Measurements from ENCODE around the gene EXOC4.

Gene EXOC4

DNA sequence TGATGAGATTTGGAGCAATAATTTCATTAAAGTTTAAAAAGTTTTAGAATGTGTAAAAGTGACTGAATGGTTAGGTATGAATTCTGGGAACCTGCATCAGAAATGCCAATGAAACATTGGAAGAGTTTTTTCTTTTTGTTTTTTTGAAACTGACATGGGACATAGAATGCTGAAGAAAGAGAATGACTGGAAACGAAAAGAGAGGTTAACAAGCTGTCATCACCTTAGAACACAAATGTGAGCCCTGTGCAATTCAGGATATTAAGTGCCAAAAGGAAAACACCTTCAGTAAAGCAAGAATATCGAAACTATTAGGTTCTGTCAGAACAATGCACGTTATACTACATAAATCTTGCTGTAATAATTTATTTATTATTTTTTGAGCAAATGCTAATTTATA lies 12.6 kb upstream of the EXOC4 start:
- H3K4me3 ChIP-seq (ENCODE audit: extremely low read depth, insufficient read depth, low read length, poor library complexity, severe bottlenecking) = no peak overlapping the region
- H3K9me3 ChIP-seq (ENCODE audit: control insufficient read depth, low read length) = no peaks in the 10 kb centered on the region
- H3K36me3 ChIP-seq (ENCODE audit: control insufficient read depth, insufficient read depth, low read length) = no peaks in the 10 kb centered on the region
- 80 to 100% methylated on average over 1 of the region's 3 CpGs for WGBS, 2 experiments (ENCODE audit: insufficient coverage in 2 of 2)
- H3K27ac ChIP-seq (ENCODE audit: low read depth, low read length, severe bottlenecking) = no peak overlapping the region
- no peaks in the 10 kb centered on the region for H3K4me1 ChIP-seq (ENCODE audit: control insufficient read depth, insufficient read depth, low read length, poor library complexity, severe bottlenecking)

DNA sequence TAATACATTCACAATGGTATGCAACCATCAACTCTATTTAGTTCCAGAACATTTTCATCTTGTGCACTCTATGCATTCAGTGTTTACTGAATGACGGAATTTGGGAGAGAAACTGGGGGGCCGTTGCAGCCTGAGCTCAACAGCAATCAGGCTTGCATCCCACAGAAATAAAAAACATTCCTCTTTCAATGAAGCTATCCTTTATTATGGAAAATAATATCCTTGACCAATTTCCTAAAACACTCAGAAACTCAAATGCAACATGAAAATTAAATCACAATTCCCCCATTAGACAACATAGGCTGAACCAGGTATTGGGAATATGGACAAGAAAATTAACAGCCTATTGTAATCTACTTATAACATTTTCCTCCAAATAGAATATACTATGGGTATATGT lies 6.3 kb upstream of the EXOC4 start:
- Histone ChIP-seq H3K4me3 (ENCODE audit: extremely low read depth, insufficient read depth, low read length, poor library complexity, severe bottlenecking) (no peak overlapping the region), H3K9me3 (ENCODE audit: control insufficient read depth, low read length) (no peaks in the 10 kb centered on the region), H3K36me3 (ENCODE audit: control insufficient read depth, insufficient read depth, low read length) (no peaks in the 10 kb centered on the region), H3K4me1 (ENCODE audit: control insufficient read depth, insufficient read depth, low read length, poor library complexity, severe bottlenecking) (no peaks in the 10 kb centered on the region), H3K27ac (ENCODE audit: low read depth, low read length, severe bottlenecking) (no peak overlapping the region)
- WGBS, 2 experiments (ENCODE audit: insufficient coverage in 2 of 2) = 80% methylated on average over 1 of the region's 2 CpGs; no CpG with 5 or more reads in 1 of the 2 experiments

DNA sequence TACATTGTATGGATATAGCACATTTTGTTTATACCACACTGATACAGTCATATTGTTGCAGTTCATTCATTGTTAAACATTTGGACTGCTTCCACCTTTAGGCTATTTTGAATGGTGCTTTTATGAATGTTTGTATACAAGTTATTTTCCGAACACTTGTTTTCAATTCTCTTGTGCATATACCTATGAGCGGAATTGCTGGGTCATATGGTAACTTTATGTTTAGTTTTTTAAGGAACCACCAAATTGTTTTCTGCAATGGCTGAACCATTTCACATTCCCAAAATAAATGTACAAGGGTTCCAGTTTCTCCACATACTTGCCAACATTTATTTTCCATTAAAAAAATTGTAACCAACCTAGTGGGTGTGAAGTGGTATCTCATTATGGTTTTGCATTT lies 4.0 kb upstream of the EXOC4 start:
- Histone ChIP-seq H3K4me1 (ENCODE audit: control insufficient read depth, insufficient read depth, low read length, poor library complexity, severe bottlenecking) (no peaks in the 10 kb centered on the region), H3K4me3 (ENCODE audit: extremely low read depth, insufficient read depth, low read length, poor library complexity, severe bottlenecking) (no peak overlapping the region), H3K36me3 (ENCODE audit: control insufficient read depth, insufficient read depth, low read length) (no peaks in the 10 kb centered on the region), H3K27ac (ENCODE audit: low read depth, low read length, severe bottlenecking) (no peak overlapping the region), H3K9me3 (ENCODE audit: control insufficient read depth, low read length) (no peaks in the 10 kb centered on the region)
- no CpG with 5 or more reads among the region's 2 CpGs for WGBS, 2 experiments (ENCODE audit: insufficient coverage in 2 of 2)

DNA sequence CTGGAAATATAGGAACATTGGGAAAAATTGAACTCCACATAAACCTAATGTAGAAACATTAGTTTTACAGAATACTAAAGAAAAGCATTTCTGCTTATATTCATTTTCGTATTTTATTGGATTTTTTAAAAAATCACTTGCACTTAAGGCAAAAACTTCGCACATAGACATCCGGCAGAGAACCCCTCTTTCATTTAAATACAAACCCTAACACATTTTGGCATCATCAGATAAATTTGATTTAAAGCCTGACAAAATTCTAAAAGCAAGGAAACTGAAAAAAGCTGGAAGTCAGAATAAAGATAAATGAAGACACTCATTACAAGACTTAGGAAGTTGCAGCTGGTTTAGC lies 396 bp upstream of the EXOC4 start:
- Histone ChIP-seq H3K4me3 (ENCODE audit: extremely low read depth, insufficient read depth, low read length, poor library complexity, severe bottlenecking) (peak overlapping the region; percentile 97), H3K4me1 (ENCODE audit: control insufficient read depth, insufficient read depth, low read length, poor library complexity, severe bottlenecking) (no peaks in the 10 kb centered on the region), H3K27ac (ENCODE audit: low read depth, low read length, severe bottlenecking) (no peak overlapping the region), H3K9me3 (ENCODE audit: control insufficient read depth, low read length) (no peaks in the 10 kb centered on the region), H3K36me3 (ENCODE audit: control insufficient read depth, insufficient read depth, low read length) (peaks cover 9% of the 10 kb centered on the region)
- no CpG with 5 or more reads among the region's 3 CpGs for WGBS, 2 experiments (ENCODE audit: insufficient coverage in 2 of 2)

DNA sequence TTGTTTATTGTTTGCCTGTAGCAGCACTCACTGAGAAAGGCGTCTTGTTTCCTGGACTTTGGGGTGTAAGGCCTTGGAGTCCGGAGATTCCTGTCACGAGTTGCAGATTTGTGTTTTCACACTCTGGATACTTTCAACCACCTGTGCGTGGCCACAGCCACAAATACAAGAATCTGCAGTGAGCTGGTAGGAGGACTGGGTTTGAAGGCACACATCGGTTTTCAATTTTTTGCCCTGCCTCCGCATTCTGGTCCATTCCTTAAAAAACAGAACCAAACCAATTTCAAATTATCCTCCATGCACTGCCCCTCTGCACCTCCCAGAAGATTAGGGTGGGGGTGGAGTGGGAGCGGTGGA lies 619 bp downstream of the EXOC4 start:
- WGBS, 2 experiments (ENCODE audit: insufficient coverage in 2 of 2) = 0% methylated on average over 3 of the region's 7 CpGs; no CpG with 5 or more reads in 1 of the 2 experiments
- Histone ChIP-seq H3K4me3 (ENCODE audit: extremely low read depth, insufficient read depth, low read length, poor library complexity, severe bottlenecking) (peak overlapping the region; percentile 97), H3K27ac (ENCODE audit: low read depth, low read length, severe bottlenecking) (no peak overlapping the region)

DNA sequence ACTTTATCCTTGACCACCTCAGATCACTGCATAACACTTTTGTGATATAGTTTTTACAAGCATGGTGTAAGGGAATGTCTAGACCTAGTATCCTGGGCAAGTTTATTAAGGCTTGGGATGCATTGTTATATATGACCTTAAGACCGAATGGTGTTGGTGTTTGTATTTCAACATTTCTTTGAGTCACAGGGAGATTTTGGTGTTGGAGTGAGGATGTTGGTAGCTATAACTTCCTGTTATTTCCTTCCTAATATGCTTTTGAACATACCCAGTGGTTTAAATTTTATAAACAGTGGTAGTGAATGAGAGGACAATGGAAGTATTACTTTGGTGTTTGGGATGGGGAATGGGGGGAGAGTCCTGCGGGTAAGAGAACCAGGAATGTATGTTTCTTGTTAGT lies 2.6 kb downstream of the EXOC4 start:
- no peak overlapping the region for H3K27ac ChIP-seq (ENCODE audit: low read depth, low read length, severe bottlenecking)
- no peaks in the 10 kb centered on the region for H3K9me3 ChIP-seq (ENCODE audit: control insufficient read depth, low read length)
- no peaks in the 10 kb centered on the region for H3K4me1 ChIP-seq (ENCODE audit: control insufficient read depth, insufficient read depth, low read length, poor library complexity, severe bottlenecking)
- 89% methylated on average over 2 of the region's 2 CpGs; no CpG with 5 or more reads in 1 of the 2 experiments for WGBS, 2 experiments (ENCODE audit: insufficient coverage in 2 of 2)
- no peak overlapping the region for H3K4me3 ChIP-seq (ENCODE audit: extremely low read depth, insufficient read depth, low read length, poor library complexity, severe bottlenecking)
- peaks cover 9% of the 10 kb centered on the region for H3K36me3 ChIP-seq (ENCODE audit: control insufficient read depth, insufficient read depth, low read length)

More for the DNA sequence above, 619 bp downstream of the EXOC4 start:
- peaks cover 9% of the 10 kb centered on the region for H3K36me3 ChIP-seq (ENCODE audit: control insufficient read depth, insufficient read depth, low read length)
- H3K9me3 ChIP-seq (ENCODE audit: control insufficient read depth, low read length) = no peaks in the 10 kb centered on the region
- H3K4me1 ChIP-seq (ENCODE audit: control insufficient read depth, insufficient read depth, low read length, poor library complexity, severe bottlenecking) = no peaks in the 10 kb centered on the region

DNA sequence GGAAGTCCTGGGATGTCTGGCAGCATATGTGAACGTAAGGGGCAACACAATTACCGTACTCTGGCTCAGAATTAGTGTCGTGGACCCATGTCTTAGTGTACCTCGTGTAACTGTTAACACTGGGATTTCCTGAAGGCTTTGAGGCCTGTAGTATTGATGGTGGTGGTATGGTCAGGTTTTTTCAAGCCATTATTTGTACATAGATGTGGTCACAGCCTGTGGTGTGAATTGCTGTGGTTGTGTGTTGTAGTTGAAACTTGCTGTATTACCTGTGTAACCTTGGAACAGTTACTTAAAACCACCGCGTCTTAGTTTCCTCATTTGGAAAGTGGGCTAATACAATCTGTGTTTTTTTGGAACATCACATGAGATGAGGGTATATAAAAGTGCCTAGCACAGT lies 5.3 kb downstream of the EXOC4 start:
- H3K27ac ChIP-seq (ENCODE audit: low read depth, low read length, severe bottlenecking) = no peak overlapping the region
- no peaks in the 10 kb centered on the region for H3K4me1 ChIP-seq (ENCODE audit: control insufficient read depth, insufficient read depth, low read length, poor library complexity, severe bottlenecking)
- peaks cover 9% of the 10 kb centered on the region for H3K36me3 ChIP-seq (ENCODE audit: control insufficient read depth, insufficient read depth, low read length)
- H3K9me3 ChIP-seq (ENCODE audit: control insufficient read depth, low read length) = no peaks in the 10 kb centered on the region
- WGBS, 2 experiments (ENCODE audit: insufficient coverage in 2 of 2) = 92 to 98% methylated on average over 4 to 6 of the region's 6 CpGs
- H3K4me3 ChIP-seq (ENCODE audit: extremely low read depth, insufficient read depth, low read length, poor library complexity, severe bottlenecking) = no peak overlapping the region

DNA sequence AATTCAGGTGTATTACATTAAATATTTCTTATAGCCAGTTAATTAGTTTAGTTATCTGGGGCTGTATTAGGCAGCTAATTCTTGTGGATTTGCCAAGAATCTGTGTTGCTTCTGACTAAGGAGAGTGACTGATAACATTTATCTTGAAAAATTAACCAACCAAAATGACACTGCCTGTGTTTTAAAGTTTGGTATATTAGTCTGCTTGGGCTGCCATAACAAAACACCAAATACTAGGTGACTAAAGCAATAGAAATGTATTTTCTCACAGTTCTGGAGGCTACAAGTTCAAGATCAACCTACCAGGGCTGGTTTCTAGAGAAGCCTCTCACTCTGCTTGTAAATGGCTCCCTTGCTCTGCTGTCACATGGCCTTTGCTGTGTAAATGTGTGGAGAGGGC lies 12.9 kb downstream of the EXOC4 start:
- no peak overlapping the region for H3K27ac ChIP-seq (ENCODE audit: low read depth, low read length, severe bottlenecking)
- no peaks in the 10 kb centered on the region for H3K9me3 ChIP-seq (ENCODE audit: control insufficient read depth, low read length)
- no peaks in the 10 kb centered on the region for H3K36me3 ChIP-seq (ENCODE audit: control insufficient read depth, insufficient read depth, low read length)
- no peaks in the 10 kb centered on the region for H3K4me1 ChIP-seq (ENCODE audit: control insufficient read depth, insufficient read depth, low read length, poor library complexity, severe bottlenecking)
- no peak overlapping the region for H3K4me3 ChIP-seq (ENCODE audit: extremely low read depth, insufficient read depth, low read length, poor library complexity, severe bottlenecking)

DNA sequence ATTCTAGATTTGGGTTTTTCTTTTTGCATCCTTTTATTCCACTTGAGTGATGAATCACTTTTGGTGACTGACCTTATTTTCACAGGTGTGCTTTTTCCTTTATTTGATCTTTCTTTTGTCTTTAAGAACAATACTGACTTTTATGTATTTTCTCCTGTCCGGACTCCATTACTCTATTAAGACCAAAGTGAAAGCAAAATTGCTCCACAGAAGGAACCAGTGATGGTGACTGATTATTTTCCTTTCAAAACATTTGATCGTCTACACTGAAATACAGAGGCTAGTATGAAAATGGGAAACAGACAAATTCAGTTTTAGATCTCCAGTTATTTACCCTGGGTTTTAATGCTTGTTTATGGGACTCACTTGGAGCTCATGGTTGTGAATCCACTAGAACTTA lies 15.5 kb downstream of the EXOC4 start:
- H3K36me3 ChIP-seq (ENCODE audit: control insufficient read depth, insufficient read depth, low read length) = no peaks in the 10 kb centered on the region
- no peaks in the 10 kb centered on the region for H3K4me1 ChIP-seq (ENCODE audit: control insufficient read depth, insufficient read depth, low read length, poor library complexity, severe bottlenecking)
- no peaks in the 10 kb centered on the region for H3K9me3 ChIP-seq (ENCODE audit: control insufficient read depth, low read length)
- WGBS, 2 experiments (ENCODE audit: insufficient coverage in 2 of 2) = 100% methylated on average over 1 of the region's 2 CpGs; no CpG with 5 or more reads in 1 of the 2 experiments
- no peak overlapping the region for H3K4me3 ChIP-seq (ENCODE audit: extremely low read depth, insufficient read depth, low read length, poor library complexity, severe bottlenecking)
- H3K27ac ChIP-seq (ENCODE audit: low read depth, low read length, severe bottlenecking) = no peak overlapping the region

DNA sequence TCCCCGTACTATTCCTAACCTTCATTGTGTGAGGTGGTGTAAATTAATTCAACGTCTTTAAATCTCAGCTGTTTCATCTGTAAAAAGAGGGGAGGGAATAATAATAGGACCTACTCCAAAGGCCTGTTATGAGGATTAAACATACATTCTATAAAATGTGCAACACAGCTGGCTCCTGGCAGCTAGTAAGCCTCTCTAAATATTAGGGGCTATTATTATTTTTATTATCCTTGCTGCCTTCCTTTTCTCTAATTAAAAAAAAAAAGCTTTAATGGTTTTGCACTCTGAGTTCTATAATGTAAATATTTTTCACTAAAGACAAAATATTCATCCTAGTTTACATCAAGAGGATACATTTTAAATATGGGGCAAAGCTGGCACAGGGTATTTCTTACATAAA lies 19.5 kb downstream of the EXOC4 start:
- no CpG with 5 or more reads among the region's 2 CpGs for WGBS, 2 experiments (ENCODE audit: insufficient coverage in 2 of 2)
- Histone ChIP-seq H3K36me3 (ENCODE audit: control insufficient read depth, insufficient read depth, low read length) (peaks cover 24% of the 10 kb centered on the region), H3K9me3 (ENCODE audit: control insufficient read depth, low read length) (no peaks in the 10 kb centered on the region), H3K27ac (ENCODE audit: low read depth, low read length, severe bottlenecking) (no peak overlapping the region), H3K4me1 (ENCODE audit: control insufficient read depth, insufficient read depth, low read length, poor library complexity, severe bottlenecking) (no peaks in the 10 kb centered on the region), H3K4me3 (ENCODE audit: extremely low read depth, insufficient read depth, low read length, poor library complexity, severe bottlenecking) (no peak overlapping the region)

DNA sequence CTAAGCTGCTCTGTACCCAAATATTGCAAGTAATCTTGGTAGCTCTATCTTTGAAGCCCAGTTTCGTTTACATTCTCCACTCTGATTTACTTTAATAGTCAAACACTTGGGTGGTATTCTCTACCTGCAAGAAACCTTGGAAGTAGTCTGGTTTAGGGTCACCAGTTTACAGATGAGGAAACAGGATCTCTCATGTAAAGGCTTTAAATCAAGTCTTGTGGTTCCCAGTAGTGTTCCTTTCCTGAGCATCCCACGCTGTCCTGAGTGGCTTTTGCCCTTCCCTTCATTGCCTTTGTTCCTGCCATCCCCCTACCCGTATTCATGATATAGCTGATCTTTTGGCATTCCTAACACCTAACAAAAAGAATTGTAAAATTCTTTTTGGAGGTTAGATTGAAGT lies 20.3 kb downstream of the EXOC4 start:
- H3K9me3 ChIP-seq (ENCODE audit: control insufficient read depth, low read length) = no peaks in the 10 kb centered on the region
- 71 to 100% methylated on average over 1 of the region's 3 CpGs for WGBS, 2 experiments (ENCODE audit: insufficient coverage in 2 of 2)
- no peak overlapping the region for H3K27ac ChIP-seq (ENCODE audit: low read depth, low read length, severe bottlenecking)
- no peaks in the 10 kb centered on the region for H3K4me1 ChIP-seq (ENCODE audit: control insufficient read depth, insufficient read depth, low read length, poor library complexity, severe bottlenecking)
- H3K36me3 ChIP-seq (ENCODE audit: control insufficient read depth, insufficient read depth, low read length) = peaks cover 26% of the 10 kb centered on the region
- no peak overlapping the region for H3K4me3 ChIP-seq (ENCODE audit: extremely low read depth, insufficient read depth, low read length, poor library complexity, severe bottlenecking)

DNA sequence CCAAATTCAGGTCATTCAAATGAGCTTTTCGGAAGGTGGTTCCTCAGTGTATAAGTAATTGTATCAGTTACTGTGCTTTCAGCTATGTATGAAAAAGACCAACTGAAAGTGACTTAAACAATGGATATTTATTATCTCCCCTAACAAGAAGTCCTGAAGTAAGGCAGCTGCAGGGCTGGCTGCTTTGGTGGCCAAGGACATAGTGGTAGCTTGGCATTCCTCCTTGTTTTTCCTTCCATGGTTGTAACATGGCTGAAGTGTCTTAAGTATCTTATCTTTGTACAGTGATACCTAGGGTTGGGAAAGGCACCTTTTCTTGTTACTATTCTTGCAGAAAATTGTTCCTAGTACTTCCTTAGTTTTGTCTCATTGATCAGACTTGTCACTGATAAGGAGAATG lies 21.4 kb downstream of the EXOC4 start:
- no CpG with 5 or more reads among the region's 1 CpG for WGBS, 2 experiments (ENCODE audit: insufficient coverage in 2 of 2)
- no peak overlapping the region for H3K4me3 ChIP-seq (ENCODE audit: extremely low read depth, insufficient read depth, low read length, poor library complexity, severe bottlenecking)
- no peak overlapping the region for H3K27ac ChIP-seq (ENCODE audit: low read depth, low read length, severe bottlenecking)
- no peaks in the 10 kb centered on the region for H3K9me3 ChIP-seq (ENCODE audit: control insufficient read depth, low read length)
- no peaks in the 10 kb centered on the region for H3K4me1 ChIP-seq (ENCODE audit: control insufficient read depth, insufficient read depth, low read length, poor library complexity, severe bottlenecking)
- peaks cover 30% of the 10 kb centered on the region for H3K36me3 ChIP-seq (ENCODE audit: control insufficient read depth, insufficient read depth, low read length)
